Peyer's patch (tissue), 4 donors: ENCODE results near the gene UBE2Q2.

Source experiments
- CTCF ChIP-seq, 6 experiments: fragments of 450-650 bp in 4 of 6; fragments of 200-600 bp in 2 of 6; sonication (generic) in 1 of 6; IDR thresholded peaks; one replicate each; pipeline ENCODE4 v1.5.1; 2017 to 2019; ENCODE audit warnings: antibody characterized with exemption in 6 of 6, mild to moderate bottlenecking in 3 of 6, moderate library complexity in 1 of 6
- POLR2A ChIP-seq, 2 donors: fragments of 450-650 bp; IDR thresholded peaks; one replicate each; pipeline ENCODE4 v1.5.1; 2017; ENCODE audit warnings: antibody characterized with exemption in 2 of 2, mild to moderate bottlenecking in 2 of 2, moderate library complexity in 2 of 2

GRCh38 chr15:75799190-75799589 is 44.1 kb upstream of the UBE2Q2 start:
- TF ChIP-seq CTCF (IDR thresholded peaks at IDR 0.05), result no peak
- no peak for TF ChIP-seq POLR2A (IDR thresholded peaks at IDR 0.05)
